ENCODE measurements around the gene TAF8.

Gene TAF8

GRCh38 chr6:42053601-42054000 is 3.3 kb downstream of the TAF8 start:
- Mint-ChIP-seq H3K9me3 (no peaks in the 10 kb centered on the region), H3K27ac (no peak overlapping the region), H3K27me3 (no peaks in the 10 kb centered on the region), H3K4me1 (peaks cover 7% of the 10 kb centered on the region), H3K4me3 (no peak overlapping the region), H3K36me3 (peaks cover 10% of the 10 kb centered on the region)
- DNase-seq (ENCODE audit: low spot score in 2 of 2) (no peak), ATAC-seq (ENCODE audit: low read depth) (no peak)

DNA sequence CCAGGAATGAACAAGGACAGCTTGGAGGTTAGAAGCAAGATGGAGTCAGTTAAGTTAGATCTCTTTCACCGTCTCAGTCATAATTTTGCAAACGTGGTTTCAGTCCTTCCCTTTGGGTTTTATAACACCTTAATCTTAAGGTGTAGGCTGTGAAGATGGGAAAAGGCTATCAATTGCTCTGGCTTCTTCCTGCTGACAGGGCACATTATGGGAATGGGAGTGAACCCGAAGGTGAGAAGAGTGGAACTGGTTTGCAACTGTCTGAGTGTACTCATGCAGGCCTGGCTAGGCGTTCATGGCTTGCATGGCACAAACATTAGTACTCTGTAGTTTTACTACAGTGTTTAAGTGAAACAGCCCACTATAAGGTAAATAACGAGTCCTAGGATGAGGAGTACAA is 9.4 kb downstream of the TAF8 start:
- Mint-ChIP-seq H3K4me1 (no peaks in the 10 kb centered on the region), H3K9me3 (no peaks in the 10 kb centered on the region), H3K27me3 (no peaks in the 10 kb centered on the region), H3K4me3 (no peak overlapping the region), H3K27ac (no peak overlapping the region), H3K36me3 (peaks cover 40% of the 10 kb centered on the region)
- ATAC-seq (ENCODE audit: low read depth) (no peak), DNase-seq (ENCODE audit: low spot score in 2 of 2) (no peak)

DNA sequence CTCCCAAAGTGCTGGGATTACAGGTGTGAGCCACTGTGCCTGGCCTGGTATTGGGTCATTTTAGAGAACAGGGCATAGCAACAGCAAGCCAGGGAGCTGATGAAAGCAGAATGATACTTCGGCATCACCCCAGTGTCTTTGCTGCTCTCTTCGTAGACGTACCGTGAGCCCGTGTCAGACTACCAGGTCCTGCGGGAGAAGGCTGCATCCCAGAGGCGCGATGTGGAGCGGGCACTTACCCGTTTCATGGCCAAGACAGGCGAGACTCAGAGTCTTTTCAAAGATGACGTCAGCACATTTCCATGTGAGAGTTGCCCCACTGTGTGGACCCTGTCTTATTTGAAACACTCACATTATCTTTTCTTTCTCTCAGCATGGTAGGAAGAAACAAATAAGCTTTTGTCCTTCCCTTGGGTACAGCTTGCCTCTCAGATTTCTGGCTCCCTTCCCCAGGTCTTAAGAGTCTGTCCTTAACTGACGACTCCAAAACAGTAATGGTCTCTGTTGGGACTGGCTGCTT is 15.9 kb downstream of the TAF8 start:
- H3K27me3 Mint-ChIP-seq: no peaks in the 10 kb centered on the region
- ATAC-seq (ENCODE audit: low read depth): no peak

GRCh38 chr6:42068173-42068572 is 17.8 kb downstream of the TAF8 start:
- no peaks in the 10 kb centered on the region for H3K27me3 Mint-ChIP-seq
- no peaks in the 10 kb centered on the region for H3K4me1 Mint-ChIP-seq
- H3K27ac Mint-ChIP-seq: no peak overlapping the region
- H3K9me3 Mint-ChIP-seq: no peaks in the 10 kb centered on the region
- ATAC-seq (ENCODE audit: low read depth) (no peak), DNase-seq (ENCODE audit: low spot score in 2 of 2) (no peak)
- no peak overlapping the region for H3K4me3 Mint-ChIP-seq
- peaks cover 17% of the 10 kb centered on the region for H3K36me3 Mint-ChIP-seq

More for the DNA sequence above, 15.9 kb downstream of the TAF8 start:
- no peak for DNase-seq (ENCODE audit: low spot score in 2 of 2)
- Mint-ChIP-seq H3K4me3 (no peak overlapping the region), H3K36me3 (peaks cover 19% of the 10 kb centered on the region), H3K4me1 (no peaks in the 10 kb centered on the region), H3K27ac (no peak overlapping the region), H3K9me3 (no peaks in the 10 kb centered on the region)

DNA sequence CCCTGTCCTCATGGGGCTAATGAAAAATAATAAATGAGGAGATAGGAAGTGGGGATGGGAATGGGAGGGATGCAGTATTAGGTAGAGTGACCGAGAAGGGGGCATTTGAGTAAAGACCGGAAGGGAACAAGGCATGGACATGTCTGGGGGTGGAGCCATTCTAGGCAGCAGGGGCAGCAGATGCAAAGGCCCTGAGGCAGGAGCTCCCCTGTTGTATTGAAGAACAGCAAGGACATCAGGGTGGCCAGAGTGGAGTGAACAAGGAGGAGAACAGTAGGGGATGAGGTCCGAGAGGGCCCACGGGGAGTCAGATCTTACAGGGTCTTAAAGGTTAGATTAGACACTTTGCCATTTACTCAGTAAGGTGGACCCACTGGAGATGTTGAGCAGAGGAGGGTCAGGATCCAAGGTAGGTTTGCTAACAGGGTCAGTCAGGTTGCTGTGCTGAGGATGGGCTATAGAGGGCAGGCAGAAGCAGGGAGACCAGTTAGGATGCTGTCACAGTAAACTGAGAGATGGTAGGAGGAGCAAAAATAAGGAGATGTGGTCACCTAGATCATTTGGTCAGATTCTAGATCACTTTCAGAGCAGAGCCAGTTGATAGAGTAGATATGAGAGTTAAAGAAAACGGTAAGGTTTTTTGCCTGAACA is 18.7 kb downstream of the TAF8 start:
- Mint-ChIP-seq H3K4me3 (no peak overlapping the region), H3K27me3 (no peaks in the 10 kb centered on the region)
- ATAC-seq (ENCODE audit: low read depth): no peak

GRCh38 chr6:42071881-42072583 is 21.7 kb downstream of the TAF8 start:
- no peak for ATAC-seq (ENCODE audit: low read depth)
- no peaks in the 10 kb centered on the region for H3K27me3 Mint-ChIP-seq
- no peak for DNase-seq (ENCODE audit: low spot score in 2 of 2)
- no peak overlapping the region for H3K27ac Mint-ChIP-seq
- no peaks in the 10 kb centered on the region for H3K9me3 Mint-ChIP-seq
- H3K36me3 Mint-ChIP-seq: peaks cover 20% of the 10 kb centered on the region
- no peak overlapping the region for H3K4me3 Mint-ChIP-seq
- H3K4me1 Mint-ChIP-seq: peaks cover 2% of the 10 kb centered on the region

More for the DNA sequence above, 18.7 kb downstream of the TAF8 start:
- H3K36me3 Mint-ChIP-seq: peaks cover 20% of the 10 kb centered on the region
- no peak overlapping the region for H3K27ac Mint-ChIP-seq
- DNase-seq (ENCODE audit: low spot score in 2 of 2): no peak
- H3K4me1 Mint-ChIP-seq: peaks cover 2% of the 10 kb centered on the region
- no peaks in the 10 kb centered on the region for H3K9me3 Mint-ChIP-seq

DNA sequence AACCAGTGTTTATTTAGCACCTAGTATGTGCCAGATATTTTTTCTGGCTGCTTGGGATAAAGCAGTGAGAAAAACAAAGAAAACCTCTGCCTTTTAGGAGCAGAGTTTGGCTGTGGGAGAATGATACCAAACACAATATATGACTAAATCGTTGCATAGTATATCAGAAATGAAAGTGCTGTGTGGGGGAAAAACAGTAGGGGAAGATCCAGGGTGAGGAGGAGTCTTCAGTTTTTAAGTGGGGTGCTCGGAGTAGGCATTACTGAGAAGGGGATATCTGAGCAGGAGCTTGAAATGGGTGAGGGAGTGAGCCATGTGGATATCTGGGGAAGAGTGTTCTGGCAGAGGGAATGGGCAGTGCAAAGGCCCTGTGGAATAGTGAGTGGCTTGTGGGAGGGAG is 23.0 kb downstream of the TAF8 start:
- H3K27ac Mint-ChIP-seq: no peak overlapping the region
- no peak overlapping the region for H3K4me3 Mint-ChIP-seq
- H3K36me3 Mint-ChIP-seq: peaks cover 27% of the 10 kb centered on the region

GRCh38 chr6:42075159-42075838 is 25.0 kb downstream of the TAF8 start:
- ATAC-seq (ENCODE audit: low read depth): no peak
- peaks cover 36% of the 10 kb centered on the region for H3K36me3 Mint-ChIP-seq
- peaks cover 2% of the 10 kb centered on the region for H3K4me1 Mint-ChIP-seq

More for the DNA sequence above, 23.0 kb downstream of the TAF8 start:
- H3K27me3 Mint-ChIP-seq: no peaks in the 10 kb centered on the region
- H3K4me1 Mint-ChIP-seq: peaks cover 2% of the 10 kb centered on the region
- ATAC-seq (ENCODE audit: low read depth) (no peak), DNase-seq (ENCODE audit: low spot score in 2 of 2) (no peak)
- no peaks in the 10 kb centered on the region for H3K9me3 Mint-ChIP-seq

DNA sequence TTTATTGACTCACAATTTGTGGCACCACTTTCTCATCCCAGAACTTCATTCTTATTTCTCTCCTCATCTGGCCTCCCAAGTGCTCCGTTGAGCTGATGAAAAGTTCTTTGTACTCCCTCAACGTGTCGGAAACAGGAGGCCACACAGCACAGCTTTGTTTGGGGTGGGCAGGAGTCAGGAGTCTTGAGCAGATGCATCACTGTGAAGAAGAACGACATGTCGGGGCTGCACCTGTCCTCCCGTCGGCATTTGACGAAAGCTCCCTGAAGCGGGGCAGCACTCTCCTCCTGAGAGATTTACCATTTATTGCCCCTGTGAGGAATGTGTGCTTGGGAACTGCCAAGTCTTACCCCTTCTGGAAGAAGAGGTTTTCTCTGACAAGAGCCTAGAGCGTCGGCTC is 28.1 kb downstream of the TAF8 start:
- Mint-ChIP-seq H3K27ac (no peak overlapping the region), H3K4me1 (peaks cover 2% of the 10 kb centered on the region), H3K27me3 (no peaks in the 10 kb centered on the region), H3K36me3 (peaks cover 32% of the 10 kb centered on the region), H3K4me3 (no peak overlapping the region), H3K9me3 (no peaks in the 10 kb centered on the region)
- no peak for ATAC-seq (ENCODE audit: low read depth)
- no peak for DNase-seq (ENCODE audit: low spot score in 2 of 2)

More at GRCh38 chr6:42075159-42075838, 25.0 kb downstream of the TAF8 start:
- Mint-ChIP-seq H3K4me3 (no peak overlapping the region), H3K9me3 (no peaks in the 10 kb centered on the region), H3K27ac (no peak overlapping the region), H3K27me3 (no peaks in the 10 kb centered on the region)
- DNase-seq (ENCODE audit: low spot score in 2 of 2): peak; percentile 41 to 51

DNA sequence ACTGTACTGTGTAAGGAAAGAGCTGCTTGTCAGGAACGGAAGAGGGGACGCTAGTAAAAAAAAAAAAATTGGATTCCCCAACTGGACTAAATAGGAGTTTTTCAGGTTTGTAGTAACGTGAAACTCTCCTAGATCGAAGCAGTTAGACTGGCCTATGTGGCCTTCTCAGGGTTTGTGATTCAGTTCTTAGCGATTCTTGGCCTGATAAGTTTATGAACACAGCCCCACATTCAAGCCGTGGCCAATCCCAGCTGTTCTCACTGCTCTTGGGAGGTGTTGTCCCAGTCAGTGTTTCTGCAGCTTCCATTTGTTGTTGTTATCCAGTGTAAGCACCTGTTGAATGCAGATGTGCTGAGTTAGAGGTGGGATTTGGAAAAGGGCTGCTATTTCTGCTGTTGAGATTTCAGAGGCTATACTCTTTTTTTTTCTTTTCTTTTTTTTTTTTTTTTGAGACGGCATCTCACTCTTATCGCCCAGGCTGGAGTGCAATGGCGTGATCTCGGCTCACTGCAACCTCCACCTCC is 29.7 kb downstream of the TAF8 start:
- DNase-seq (ENCODE audit: low spot score in 2 of 2): no peak
- no peak overlapping the region for H3K4me3 Mint-ChIP-seq
- ATAC-seq (ENCODE audit: low read depth): no peak
- no peak overlapping the region for H3K27ac Mint-ChIP-seq
- peaks cover 27% of the 10 kb centered on the region for H3K36me3 Mint-ChIP-seq
- H3K4me1 Mint-ChIP-seq: no peaks in the 10 kb centered on the region
- H3K9me3 Mint-ChIP-seq: no peaks in the 10 kb centered on the region
- H3K27me3 Mint-ChIP-seq: no peaks in the 10 kb centered on the region

- no peak overlapping the region for H3K27ac Mint-ChIP-seq
- peaks cover 15% of the 10 kb centered on the region for H3K36me3 Mint-ChIP-seq
- H3K4me1 Mint-ChIP-seq: no peaks in the 10 kb centered on the region
- H3K9me3 Mint-ChIP-seq: no peaks in the 10 kb centered on the region
- no peaks in the 10 kb centered on the region for H3K27me3 Mint-ChIP-seq
- no peak for ATAC-seq (ENCODE audit: low read depth)
- H3K4me3 Mint-ChIP-seq: no peak overlapping the region
- no peak for DNase-seq (ENCODE audit: low spot score in 2 of 2)
Measured at GRCh38 chr6:42083530-42083929, 33.2 kb downstream of the TAF8 start.

- Mint-ChIP-seq H3K9me3 (no peaks in the 10 kb centered on the region), H3K27me3 (no peaks in the 10 kb centered on the region), H3K4me3 (no peak overlapping the region), H3K27ac (no peak overlapping the region), H3K36me3 (peaks cover 8% of the 10 kb centered on the region), H3K4me1 (no peaks in the 10 kb centered on the region)
- DNase-seq (ENCODE audit: low spot score in 2 of 2): no peak
- no peak for ATAC-seq (ENCODE audit: low read depth)
Measured at GRCh38 chr6:42084889-42085288, 34.6 kb downstream of the TAF8 start.

DNA sequence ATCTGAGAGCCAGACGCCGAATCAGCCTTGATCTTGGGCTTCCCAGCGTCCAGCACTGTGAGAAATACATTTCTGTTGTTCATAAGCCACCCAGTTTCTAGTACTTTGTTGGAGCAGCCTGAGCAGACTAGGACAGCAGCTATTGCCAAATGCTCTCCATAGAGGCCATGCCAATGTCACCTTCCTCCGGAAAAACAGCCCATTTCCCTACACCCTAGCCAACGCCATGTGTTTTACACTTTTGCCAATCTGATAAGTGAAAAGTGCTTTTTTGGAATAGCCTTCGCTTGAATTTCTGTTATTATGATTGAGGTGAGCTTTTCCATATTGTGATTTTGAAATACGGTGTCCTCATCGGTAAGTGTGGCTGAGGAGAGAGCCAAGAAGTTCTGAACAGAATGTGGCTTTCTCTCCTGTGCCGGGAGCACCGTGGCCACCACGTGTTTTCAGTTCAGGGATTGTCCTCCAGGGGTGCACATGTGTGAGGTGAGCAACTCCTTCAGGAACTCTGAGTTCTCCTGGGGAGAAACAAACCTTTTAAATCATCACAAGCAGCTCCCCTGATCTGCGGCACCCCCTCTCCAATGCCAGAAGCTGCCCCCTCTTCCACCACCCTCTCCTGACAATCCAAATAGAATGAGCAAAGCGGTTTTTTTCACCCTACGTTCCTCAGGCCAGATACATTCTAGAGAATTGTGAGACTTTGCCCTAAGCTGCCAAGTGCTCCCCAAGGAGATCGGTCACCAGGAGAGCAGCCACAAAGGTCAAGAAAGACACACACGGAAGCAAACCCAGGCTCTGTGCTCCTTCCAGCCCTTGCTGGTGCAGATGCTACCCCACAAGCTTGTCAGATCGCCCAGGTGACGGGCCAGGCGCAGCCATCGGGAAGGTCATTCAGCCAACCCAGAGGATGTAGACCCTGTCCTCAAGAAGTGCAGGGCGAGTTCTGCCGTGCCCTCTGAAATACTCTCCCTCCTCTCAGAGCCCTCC is 36.0 kb downstream of the TAF8 start:
- ATAC-seq (ENCODE audit: low read depth) (no peak), DNase-seq (ENCODE audit: low spot score in 2 of 2) (no peak)
- Mint-ChIP-seq H3K4me3 (no peak overlapping the region), H3K36me3 (peaks cover 6% of the 10 kb centered on the region), H3K27me3 (no peaks in the 10 kb centered on the region), H3K27ac (no peak overlapping the region), H3K4me1 (no peaks in the 10 kb centered on the region), H3K9me3 (no peaks in the 10 kb centered on the region)

Data from memory B cell (primary cell).